HG03064 (cell line): Measurements from ENCODE around the gene DHX58.

ENCODE experiments used
- ATAC-seq: cut with Tn5 transposase; IDR thresholded peaks from one replicate; pipeline ENCODE4 v1.9.1; 2021; ENCODE audit warnings: low read depth; ENCODE audit not compliant: unreplicated experiment

Gene DHX58

DNA sequence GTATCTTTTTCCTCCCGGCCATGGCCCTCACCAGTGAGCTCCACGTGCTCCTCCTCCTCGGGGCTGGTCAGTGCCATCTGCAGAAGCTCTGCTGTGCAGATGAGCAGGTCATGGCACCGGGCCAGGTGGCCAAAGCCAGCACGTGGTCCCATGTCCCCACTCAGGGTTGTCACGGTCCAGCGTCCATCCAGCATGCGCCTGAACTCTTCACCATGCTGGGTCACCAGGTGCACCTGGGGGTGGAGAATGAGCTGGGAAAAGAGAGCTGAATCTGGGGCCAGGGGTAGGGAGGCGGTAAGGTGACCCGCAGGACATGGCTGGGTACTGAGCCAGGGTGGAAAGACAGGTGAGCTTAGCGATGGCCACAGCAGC, 1.3 kb downstream of the DHX58 start:
- ATAC-seq = no peak

GRCh38 chr17:42110301-42111264, 1.9 kb downstream of the DHX58 start:
- no peak for ATAC-seq

GRCh38 chr17:42109086-42109485, 3.4 kb downstream of the DHX58 start:
- ATAC-seq = no peak

DNA sequence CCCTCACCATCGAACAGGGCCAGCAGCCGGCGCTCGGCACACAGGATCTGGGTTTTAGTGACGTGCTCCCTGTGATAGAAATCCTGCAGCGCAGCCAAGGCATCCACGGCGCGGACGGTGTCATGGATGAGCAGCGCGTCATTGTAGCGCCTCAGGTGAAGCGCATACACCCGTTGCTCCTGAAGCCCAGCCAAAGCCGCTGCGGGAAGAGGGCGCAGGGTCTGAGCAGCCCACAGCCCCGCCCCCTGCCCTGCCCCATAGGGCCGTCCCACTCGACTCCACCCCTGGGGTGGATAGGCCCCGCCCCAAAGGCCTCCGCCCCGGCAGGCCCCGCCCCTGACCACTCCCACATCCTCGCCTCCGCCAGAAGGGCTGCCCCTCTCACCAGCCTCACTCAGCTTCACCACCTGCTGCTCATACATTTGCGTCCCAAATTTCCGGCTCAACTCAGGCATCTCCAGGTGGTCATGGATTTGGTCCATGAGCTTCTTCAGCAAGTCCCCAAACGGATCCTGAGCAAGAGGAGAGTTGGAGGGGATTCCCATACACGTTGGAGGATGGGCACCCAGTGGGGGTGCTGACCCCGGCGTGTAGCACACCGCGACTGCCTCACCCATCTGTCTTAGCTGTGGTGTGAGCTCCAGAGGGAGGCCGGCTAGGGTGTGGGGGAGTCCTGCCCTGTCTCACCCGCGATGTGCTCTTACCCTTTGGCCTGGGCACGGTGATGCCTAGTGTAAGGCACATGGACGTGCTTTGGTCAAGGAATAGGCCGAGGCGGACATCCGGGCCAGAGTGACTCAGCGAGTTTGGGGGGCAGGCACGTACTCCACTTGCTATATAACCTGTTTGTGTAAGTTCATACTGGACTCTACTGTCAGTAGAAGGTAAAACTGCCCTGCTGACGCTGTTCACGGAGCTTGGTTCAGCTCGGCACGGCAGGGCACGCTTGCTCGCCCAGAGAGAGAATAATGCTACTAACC, 4.6 kb downstream of the DHX58 start:
- ATAC-seq = peak; percentile 45

GRCh38 chr17:42107124-42107523, 5.4 kb downstream of the DHX58 start:
- ATAC-seq = no peak

DNA sequence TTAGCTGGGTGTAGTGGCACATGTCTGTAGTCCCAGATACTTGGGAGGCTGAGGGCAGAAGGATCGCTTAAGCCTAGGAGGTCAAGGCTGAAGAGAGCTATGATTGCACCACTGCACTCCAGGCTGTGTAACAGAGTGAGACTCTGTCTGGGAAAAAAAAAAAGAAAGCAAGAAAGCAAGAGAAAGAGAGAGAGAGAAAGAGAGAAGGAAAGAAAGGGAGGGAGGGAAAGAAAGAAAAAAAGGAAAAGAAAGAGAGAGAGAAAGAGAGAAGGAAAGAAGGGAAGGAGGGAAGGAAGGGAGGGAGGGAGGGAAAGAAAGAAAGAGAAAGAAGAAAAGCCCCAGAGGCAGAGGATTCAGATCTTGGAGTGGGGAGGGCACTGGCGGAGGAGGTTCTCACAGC, 6.5 kb downstream of the DHX58 start:
- no peak for ATAC-seq

DNA sequence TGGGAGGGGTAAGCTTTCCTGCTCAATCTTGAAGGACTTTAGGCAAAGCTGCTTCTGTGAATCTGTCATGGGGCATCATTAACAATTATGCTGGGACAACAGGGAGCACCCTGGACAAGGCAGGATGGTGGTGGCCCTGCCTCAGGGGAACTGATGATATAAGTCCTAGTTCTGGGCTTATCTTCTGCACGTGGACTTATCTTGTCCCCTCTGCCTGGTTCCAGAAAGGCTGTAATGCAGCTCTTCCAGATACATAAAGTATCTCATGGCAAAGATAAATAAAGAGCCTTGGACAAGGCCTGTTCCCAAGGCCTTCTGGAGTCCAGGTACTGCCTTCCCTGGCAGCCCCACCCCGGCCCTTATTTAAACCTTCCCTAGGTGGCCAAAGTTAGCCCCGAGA, 8.2 kb downstream of the DHX58 start:
- ATAC-seq = no peak

- ATAC-seq = no peak
Observed at GRCh38 chr17:42103221-42103954, 9.1 kb downstream of the DHX58 start.

- ATAC-seq = no peak
Observed at GRCh38 chr17:42101513-42102292, 10.8 kb downstream of the DHX58 start.

- ATAC-seq = no peak
Observed at GRCh38 chr17:42098730-42099399, 13.6 kb downstream of the DHX58 start.

DNA sequence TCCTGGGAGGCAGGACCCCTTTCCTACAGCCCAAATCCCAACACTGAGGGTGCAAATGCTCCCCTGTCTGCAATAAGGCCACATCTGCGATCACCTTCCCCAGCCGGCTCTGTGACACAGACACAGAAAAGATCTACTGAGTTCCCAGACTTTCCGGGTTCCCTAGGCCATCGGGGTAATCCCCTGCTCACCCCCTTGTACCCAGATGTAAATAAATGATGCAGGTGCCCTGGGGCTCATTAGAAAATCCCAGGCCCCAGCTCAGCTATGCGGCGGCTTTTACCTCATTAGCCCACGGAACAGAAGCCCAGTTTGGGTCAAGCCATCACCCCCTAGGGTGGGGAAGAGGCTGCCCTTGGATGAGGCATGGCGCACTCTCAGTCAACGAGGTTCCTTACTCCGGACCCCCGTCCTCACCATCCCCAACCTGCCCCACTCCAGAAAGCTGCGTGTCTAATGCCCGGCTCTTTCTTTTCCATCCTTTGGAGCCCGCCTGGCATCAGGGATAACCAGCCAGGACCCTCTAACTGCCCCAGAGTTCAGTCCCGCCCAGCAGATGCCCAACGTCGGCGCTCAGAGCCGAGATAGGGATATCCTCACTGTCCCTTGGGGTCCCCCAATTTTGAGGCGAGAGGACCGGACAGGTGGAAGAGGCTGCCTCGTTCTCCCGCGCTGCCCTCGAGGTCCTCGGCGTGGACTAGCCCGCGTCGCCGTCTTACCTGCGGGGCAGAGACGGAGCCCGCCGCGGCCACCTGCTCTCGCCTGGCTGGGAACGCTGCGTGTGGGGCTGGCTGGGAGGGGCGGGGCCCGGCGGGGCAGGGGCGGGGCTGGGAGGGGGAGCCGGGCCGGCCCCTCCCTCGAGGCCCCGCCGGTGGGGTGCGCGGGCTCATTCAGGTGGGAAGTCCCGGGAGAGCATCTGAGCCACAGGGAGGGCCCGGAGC, 14.6 kb downstream of the DHX58 start, which contains the start of gene ZNF385C:
TSS of gene ZNF385C (minus strand) at position 783 of the 941 bp plus-strand sequence. CDS start 35,417 bp downstream, outside the sequence.
- no peak for ATAC-seq

DNA sequence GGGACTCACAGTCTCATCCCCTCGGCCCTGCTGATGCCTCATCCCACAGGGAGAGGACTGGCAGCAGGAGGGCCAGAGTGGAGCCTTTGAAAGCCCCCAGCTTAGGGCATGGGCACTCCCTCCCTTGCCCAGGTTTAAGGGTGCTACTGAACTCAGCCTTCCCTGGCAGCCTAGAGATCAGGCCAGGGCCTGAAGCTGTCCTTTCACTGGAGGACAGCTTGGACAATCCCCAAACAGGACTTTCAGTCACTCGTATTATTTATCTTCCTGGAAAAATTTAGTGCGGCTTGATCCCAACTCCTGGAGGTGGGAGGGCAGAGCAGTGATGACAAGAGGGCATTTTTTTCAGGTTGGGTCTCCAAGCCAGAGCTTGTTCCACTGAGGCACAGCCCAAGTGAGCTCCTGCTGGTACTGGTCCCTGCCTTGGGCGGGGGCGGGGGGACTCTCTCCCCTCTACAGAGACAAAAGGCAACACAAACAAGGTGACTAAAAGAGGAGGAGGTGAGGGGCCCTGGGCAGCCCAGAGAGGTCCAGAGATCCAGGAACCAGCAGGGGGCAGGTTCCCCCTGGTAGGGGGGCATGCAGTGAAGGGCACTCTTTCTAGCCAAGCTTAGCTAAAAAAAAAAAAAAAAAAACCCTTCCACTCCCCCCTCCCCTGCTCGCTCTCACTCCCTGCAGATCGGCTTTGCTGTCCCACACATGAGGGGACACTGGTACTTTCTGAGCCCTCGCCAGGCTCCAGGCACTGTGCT, 16.0 kb downstream of the DHX58 start:
- ATAC-seq = no peak

DNA sequence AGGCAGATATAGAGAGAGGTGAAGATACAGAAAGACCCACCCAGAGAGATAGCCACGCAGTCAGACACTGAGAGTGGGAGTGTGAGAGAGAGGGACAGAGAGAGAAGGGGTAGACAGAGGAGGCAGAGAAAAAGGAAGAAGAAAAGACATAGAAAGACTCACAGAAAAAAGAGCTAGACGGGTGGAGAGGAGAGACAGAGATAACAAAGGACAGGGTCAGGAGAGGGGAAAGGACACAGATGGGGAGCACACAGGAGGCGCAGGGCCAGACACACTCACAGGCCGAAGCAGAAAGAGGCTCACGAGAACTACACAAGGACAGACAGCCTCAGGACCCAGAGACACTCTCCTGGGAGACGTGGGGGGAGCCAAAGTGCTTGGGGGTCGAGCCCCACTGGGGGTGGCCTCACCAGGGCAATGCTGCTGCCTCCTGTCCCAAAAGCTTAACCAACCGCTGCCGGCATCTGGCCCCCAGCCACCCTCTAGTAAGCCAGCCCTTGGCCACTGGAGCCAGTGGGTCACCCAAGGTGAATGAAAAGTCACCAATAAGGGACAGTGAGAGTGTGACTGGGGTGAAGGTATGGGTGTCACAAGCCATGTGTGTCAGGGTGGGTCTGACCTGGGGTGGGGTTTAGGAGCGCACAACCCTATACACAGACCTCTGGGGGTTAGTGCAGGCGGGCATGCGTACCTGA, 18.0 kb downstream of the DHX58 start:
- ATAC-seq = no peak

DNA sequence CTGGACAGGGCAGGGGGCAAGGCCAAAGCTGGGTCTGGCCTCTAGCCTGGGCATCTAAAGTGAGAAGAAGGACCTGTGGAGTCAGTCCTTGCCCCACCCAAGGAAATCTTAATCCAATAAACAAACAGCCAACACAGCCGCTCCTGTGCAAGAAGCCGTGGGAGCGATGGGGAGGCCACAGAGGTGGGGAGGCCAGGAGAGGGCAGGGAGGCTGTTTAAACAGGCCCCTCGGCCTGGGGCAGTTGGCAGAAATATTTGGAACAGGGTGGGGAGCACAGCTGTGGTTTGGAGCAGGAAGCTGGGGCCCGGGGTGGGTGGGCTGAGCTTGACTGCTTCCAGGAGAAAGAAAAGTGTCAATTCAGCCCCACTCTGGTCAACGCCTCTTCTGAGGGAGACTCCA, 19.6 kb downstream of the DHX58 start:
- ATAC-seq = no peak

DNA sequence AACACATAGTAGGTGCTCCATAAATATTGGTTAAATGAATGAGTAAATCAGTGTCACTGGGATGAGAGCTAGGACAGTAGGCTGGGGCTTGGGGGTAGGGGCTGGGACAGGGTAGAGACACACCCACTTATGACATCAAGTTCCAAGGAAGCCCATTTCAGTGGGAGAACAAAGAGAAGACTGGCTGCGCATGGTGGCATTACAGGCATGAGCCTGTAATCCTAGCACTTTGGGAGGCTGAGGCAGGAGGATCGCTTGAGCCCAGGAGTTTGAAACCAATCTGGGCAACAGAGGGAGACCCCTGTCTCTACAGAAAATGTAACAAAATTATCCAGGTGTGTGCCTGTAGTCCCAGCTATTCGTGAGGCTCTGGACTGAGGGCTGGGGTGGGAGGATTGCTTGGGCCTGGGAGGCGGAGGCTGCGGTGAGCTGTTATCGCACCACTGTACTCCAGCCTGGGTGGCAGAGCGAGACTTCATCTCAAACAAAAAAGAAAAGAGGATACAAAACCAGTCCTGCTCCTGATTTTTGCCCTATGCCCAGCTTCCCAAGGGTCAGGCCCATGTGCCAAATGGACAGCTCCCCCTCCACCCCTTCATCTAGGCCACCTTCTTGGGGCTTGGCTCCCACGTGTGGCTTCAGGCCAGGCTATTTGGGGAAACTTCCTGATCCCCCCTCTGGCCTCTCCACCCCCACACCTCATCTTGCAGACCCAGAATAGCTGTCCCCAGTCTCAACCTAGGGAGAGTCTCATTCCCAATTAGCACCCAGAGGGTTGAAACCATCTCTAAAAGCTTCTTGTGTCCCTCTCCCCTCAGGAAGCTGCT, 21.3 kb downstream of the DHX58 start:
- no peak for ATAC-seq

DNA sequence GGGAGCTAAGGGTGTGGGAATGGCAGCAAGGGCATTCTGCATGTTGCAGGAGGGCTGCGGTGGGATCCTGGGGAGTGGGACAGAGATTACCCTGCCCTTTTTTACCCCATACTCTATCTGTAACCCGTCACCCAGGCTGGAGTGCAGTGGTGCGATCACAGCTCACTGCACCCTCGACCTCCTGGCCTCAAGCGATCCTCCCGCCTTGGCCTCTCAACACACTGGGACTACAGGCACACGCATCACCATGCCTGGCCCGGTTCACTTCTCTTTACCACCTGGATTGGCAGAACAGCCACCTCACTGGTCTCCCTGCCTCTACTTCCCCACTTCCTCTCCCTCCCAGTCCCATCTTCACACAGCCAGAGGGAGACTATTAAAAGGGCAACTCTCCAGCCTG, 23.8 kb downstream of the DHX58 start:
- no peak for ATAC-seq
